ENCODE data around the gene ZNF573.

GRCh38 chr19:37695144-37695899, 84.1 kb downstream of the ZNF573 start:
- no peak for TF ChIP-seq POLR2A (IDR thresholded peaks at IDR 0.05)
- TF ChIP-seq CTCF (IDR thresholded peaks at IDR 0.05): no peak

Data from transverse colon (tissue), 3 donors.